ENCODE measurements around the gene CORO2A. TPM values are rescaled to one million over a fixed set of nuclear protein-coding genes. Genes with fewer than 3 reads are reported as not detected.
A peak's percentile ranks its signal among the peaks of the same experiment; 100 is the strongest.

Gene CORO2A
- total and polyA plus RNA-seq, 5 experiments from 2014 or later = 5.2 to 11.7 (median 10.0) TPM

DNA sequence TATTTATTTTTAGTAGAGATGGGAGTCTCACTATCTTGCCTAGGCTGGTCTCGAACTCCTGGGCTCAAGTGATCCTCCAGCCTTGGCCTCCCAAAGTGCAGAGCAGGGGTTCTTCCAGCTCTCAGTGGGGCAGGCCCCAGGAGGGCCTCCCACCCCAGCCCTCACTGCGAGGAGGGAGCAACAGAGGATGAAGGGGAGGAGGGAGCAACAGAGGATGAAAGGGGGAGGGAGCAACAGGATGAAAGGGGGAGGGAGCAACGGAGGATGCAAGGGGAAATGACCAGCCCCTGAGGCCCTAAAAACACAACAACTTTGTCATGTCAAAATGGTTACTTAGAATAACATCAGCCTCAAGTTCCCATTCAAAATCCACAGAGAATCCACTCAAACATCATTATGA, 83.4 kb downstream of the CORO2A start:
- peak in 1 of 2 donors; percentile 3 for ATAC-seq
- H3K36me3 Mint-ChIP-seq = peaks cover 0 to 44% (median 25%) of the 10 kb centered on the region in 3 donors

DNA sequence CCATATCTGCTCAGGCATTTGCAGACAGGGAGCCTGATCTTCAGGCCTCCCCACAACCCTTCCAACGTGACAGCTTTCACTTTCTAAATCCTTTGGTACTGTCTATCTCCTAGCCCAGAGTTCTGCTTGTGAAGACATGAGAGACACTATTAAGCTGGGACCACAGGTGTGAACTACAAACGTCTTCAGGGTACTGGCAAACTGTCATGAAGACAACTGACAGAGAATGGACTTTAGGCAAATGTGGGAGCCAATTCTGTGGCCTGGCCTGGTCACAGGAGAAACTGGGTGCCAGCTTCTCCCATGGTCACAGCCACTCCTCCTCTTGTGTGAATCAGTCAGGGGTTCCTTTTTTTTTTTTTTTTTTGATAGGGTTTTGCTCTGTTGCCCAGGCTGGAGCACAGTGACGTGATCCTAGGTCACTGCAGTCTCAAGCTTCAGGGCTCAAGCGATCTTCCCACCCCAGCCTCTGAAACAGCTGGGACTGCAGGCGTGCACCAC, 83.9 kb downstream of the CORO2A start:
- Mint-ChIP-seq H3K27me3 (no peaks in the 10 kb centered on the region), H3K27ac (peak overlapping the region; percentile 93 to 99 (median 98)), H3K4me1 (peaks cover 34 to 91% (median 78%) of the 10 kb centered on the region in 4 donors), H3K9me3 (no peaks in the 10 kb centered on the region), H3K36me3 (peaks cover 0 to 44% (median 25%) of the 10 kb centered on the region in 3 donors), H3K4me3 (peak overlapping the region; percentile 58 to 84 (median 76))
- POLR2A ChIA-PET = interaction anchor here (0.7 to 4.9 kb wide), 12 partner anchors 10 to 186 kb away, joined by 3 to 82 read pairs (median 4); partner anchors contain the start of genes ANP32B, CORO2A, NANS and TBC1D2
- peak; percentile 90 to 96 for ATAC-seq
- peak in 7 of 10 donors; percentile 13 to 73 (median 53) for DNase-seq

More for the DNA sequence above, 83.4 kb downstream of the CORO2A start:
- Mint-ChIP-seq H3K9me3 (no peaks in the 10 kb centered on the region), H3K27me3 (no peaks in the 10 kb centered on the region), H3K27ac (peak overlapping the region; percentile 93 to 99 (median 98)), H3K4me3 (peak overlapping the region in 8 of 10 donors; percentile 36 to 84 (median 70)), H3K4me1 (peaks cover 30 to 86% (median 76%) of the 10 kb centered on the region in 4 donors)
- DNase-seq = no peak
- POLR2A ChIA-PET = interaction anchor here (1.0 to 4.9 kb wide), 7 partner anchors 12 to 186 kb away, joined by 3 to 82 read pairs (median 7); partner anchors contain the start of genes ANP32B, CORO2A, TBC1D2 and TRIM14

DNA sequence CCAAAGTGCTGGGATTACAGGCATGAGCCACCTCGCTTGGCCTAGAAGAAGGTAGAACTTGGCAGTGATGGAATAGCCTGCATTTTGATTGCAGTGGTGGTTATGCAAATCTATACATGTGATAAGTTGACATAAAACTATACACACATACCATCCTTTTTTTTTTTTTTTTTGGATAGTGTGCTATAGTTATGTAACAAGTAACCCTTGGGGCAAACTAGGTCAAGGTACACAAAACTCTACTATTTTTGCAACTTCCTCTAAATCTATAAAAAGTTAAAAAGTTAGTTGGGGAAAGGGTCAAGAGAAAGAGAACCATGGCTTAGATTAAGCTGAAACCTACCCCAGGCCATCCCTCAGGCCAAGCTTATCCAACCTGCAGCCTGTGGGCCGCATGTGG, 84.5 kb downstream of the CORO2A start:
- Mint-ChIP-seq H3K9me3 (no peaks in the 10 kb centered on the region), H3K27ac (peak overlapping the region; percentile 93 to 99 (median 98))

DNA sequence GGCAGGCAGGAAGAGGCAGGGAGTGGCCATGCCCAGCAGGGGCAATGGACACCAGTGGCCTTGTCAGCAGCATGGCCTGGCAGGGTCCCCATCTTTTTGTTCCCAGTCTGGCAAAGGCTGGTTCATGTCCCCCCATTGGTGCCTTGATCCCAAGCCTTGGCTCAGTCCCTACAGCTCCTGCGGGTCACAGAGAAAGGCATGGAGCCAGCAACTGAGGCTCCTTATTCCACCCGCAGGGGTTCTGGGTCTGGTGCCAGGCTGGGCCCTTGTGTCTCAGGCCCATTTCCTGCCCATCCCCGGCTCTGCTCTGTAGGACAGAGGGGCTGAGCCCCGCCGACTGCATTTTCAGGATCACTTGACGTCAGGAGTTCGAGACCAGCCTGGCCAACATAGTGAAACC, 87.4 kb downstream of the CORO2A start:
- Mint-ChIP-seq H3K27ac (peak overlapping the region; percentile 92 to 99 (median 97)), H3K9me3 (no peaks in the 10 kb centered on the region), H3K4me1 (peaks cover 35 to 96% (median 91%) of the 10 kb centered on the region in 4 donors), H3K4me3 (peak overlapping the region in 5 of 10 donors; percentile 61 to 78 (median 74)), H3K27me3 (no peaks in the 10 kb centered on the region), H3K36me3 (peaks cover 0 to 34% (median 14%) of the 10 kb centered on the region in 3 donors)
- no peak for DNase-seq
- POLR2A ChIA-PET = interaction anchor here (0.5 to 11.9 kb wide), 5 partner anchors 14 to 1800 kb away, joined by 3 to 238 read pairs (median 4); partner anchors contain the start of genes TBC1D2, TRIM14 and TRMO
- no peak for ATAC-seq

More for the DNA sequence above, 84.5 kb downstream of the CORO2A start:
- no peaks in the 10 kb centered on the region for H3K27me3 Mint-ChIP-seq
- peaks cover 0 to 44% (median 25%) of the 10 kb centered on the region in 3 donors for H3K36me3 Mint-ChIP-seq
- POLR2A ChIA-PET = interaction anchor here (0.7 to 4.9 kb wide), 9 partner anchors 8 to 185 kb away, joined by 3 to 82 read pairs (median 5); partner anchors contain the start of genes NANS, TBC1D2, TRIM14 and TRMO
- ATAC-seq (peak; percentile 6 to 38), DNase-seq (peak in 1 of 10 donors; percentile 22)
- peaks cover 34 to 90% (median 80%) of the 10 kb centered on the region in 4 donors for H3K4me1 Mint-ChIP-seq
- peak overlapping the region in 9 of 10 donors; percentile 58 to 84 (median 78) for H3K4me3 Mint-ChIP-seq

DNA sequence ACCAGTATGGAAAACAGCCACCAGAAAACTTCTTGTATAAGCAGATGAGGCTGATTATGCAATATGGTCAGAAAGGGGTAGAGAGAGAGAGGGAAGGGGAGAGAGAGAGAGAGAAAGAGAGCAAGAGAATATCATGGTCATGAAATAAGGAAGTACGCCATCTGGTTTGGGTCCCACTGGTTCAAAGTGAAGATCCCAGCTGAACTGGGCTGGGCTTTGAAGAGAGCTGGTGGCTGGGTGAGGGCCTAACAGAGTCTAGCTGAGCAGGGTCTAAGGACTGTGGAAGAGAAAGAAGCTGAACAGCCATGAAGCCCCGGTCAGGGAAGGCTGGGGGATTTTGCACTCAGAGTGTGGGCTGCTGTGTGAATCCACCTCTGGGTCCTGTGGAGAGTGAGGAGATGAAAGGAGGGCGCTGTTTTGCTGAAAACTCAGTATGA, 88.0 kb downstream of the CORO2A start:
- Mint-ChIP-seq H3K9me3 (no peaks in the 10 kb centered on the region), H3K36me3 (peaks cover 0 to 34% (median 12%) of the 10 kb centered on the region in 3 donors), H3K4me3 (peak overlapping the region; percentile 16 to 79 (median 74)), H3K27me3 (no peaks in the 10 kb centered on the region), H3K27ac (peak overlapping the region; percentile 92 to 99 (median 97)), H3K4me1 (peaks cover 36 to 96% (median 91%) of the 10 kb centered on the region in 4 donors)
- ATAC-seq (no peak), DNase-seq (peak in 1 of 10 donors; percentile 17)
- POLR2A ChIA-PET = interaction anchor here (0.5 to 11.9 kb wide), 6 partner anchors 10 to 1800 kb away, joined by 3 to 238 read pairs (median 13); partner anchors contain the start of genes CORO2A, TBC1D2 and TRIM14

DNA sequence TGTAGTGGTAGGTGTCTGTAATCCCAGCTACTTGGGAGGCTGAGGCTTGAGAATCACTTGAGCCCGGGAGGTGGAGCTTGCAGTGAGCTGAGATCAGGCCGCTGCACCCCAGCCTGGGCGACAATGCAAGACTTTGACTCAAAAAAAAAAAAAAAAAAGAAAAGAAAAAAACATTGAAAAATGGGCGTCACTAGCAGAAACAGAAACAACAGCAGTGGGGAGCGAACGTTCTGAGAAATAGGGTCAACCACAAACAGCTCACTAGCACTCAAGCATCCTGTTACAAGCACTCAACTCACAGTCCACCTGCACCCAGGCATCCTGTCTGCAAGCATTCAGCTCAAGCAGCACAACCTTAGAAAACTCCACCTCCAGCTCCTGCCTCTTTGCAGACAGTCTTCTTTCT, 90.6 kb downstream of the CORO2A start:
- peak; percentile 59 to 94 (median 80) for DNase-seq
- Mint-ChIP-seq H3K36me3 (peaks cover 0 to 40% (median 25%) of the 10 kb centered on the region in 3 donors), H3K27ac (peak overlapping the region; percentile 88 to 99 (median 96)), H3K27me3 (no peaks in the 10 kb centered on the region), H3K4me3 (peak overlapping the region; percentile 60 to 86 (median 74)), H3K9me3 (no peaks in the 10 kb centered on the region), H3K4me1 (peaks cover 38 to 93% (median 84%) of the 10 kb centered on the region in 4 donors)
- peak; percentile 96 to 98 for ATAC-seq
- POLR2A ChIA-PET = interaction anchor here (0.6 to 11.9 kb wide), 22 partner anchors 8 to 1088 kb away, joined by 3 to 238 read pairs (median 4); partner anchors contain the start of genes ANP32B, CORO2A, NANS and TBC1D2

DNA sequence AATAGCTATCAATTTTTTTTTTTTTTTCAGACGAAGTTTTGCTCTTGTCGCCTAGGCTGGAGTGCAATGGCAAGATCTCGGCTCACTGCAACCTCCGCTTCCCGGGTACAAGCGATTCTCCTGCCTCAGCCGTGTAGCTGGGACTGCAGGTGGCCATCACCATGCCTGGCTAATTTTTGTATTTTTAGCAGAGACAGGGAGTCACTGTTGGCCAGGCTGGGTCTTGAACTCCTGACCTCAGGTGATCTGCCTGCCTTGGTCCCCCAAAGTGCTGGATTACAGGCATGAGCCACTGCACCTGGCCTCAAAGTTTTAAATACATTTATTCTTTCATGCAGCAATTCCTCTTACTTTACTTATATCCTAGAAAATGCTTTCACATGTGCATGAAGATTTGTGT, 91.0 kb downstream of the CORO2A start:
- Mint-ChIP-seq H3K4me3 (peak overlapping the region; percentile 39 to 80 (median 72)), H3K9me3 (no peaks in the 10 kb centered on the region), H3K27ac (peak overlapping the region; percentile 88 to 99 (median 96)), H3K36me3 (peaks cover 0 to 42% (median 30%) of the 10 kb centered on the region in 3 donors), H3K27me3 (no peaks in the 10 kb centered on the region), H3K4me1 (peaks cover 38 to 93% (median 84%) of the 10 kb centered on the region in 4 donors)
- ATAC-seq (no peak), DNase-seq (no peak)
- POLR2A ChIA-PET = interaction anchor here (0.6 to 11.9 kb wide), 18 partner anchors 10 to 1088 kb away, joined by 3 to 238 read pairs (median 4); partner anchors contain the start of genes ANP32B, CORO2A, NANS and TBC1D2

DNA sequence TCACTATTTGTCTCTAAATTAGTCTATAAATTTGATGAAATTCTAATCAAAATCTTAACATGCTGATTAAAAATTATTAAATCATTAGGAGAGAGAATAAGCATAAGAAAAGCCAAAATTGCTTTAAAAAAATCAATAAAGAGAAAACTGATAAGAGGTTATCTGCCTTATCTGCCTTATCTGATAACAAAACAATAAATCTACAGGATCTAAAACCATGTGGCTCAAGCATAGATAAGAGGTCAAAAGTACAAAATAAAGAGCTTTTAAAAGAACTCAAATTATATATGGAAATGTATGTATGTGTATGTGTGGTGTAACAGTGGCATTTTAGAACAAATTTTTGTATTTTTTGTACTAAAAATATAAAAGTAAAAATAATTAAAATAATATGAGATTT, 92.0 kb downstream of the CORO2A start:
- ATAC-seq = no peak
- no peak for DNase-seq
- peak overlapping the region; percentile 88 to 99 (median 96) for H3K27ac Mint-ChIP-seq
- H3K4me3 Mint-ChIP-seq = peak overlapping the region in 7 of 10 donors; percentile 60 to 78 (median 69)
- peaks cover 33 to 92% (median 80%) of the 10 kb centered on the region in 4 donors for H3K4me1 Mint-ChIP-seq
- H3K27me3 Mint-ChIP-seq = no peaks in the 10 kb centered on the region
- peaks cover 0 to 43% (median 31%) of the 10 kb centered on the region in 3 donors for H3K36me3 Mint-ChIP-seq
- H3K9me3 Mint-ChIP-seq = no peaks in the 10 kb centered on the region
- POLR2A ChIA-PET = interaction anchor here (0.6 to 11.9 kb wide), 5 partner anchors 19 to 658 kb away, joined by 3 to 238 read pairs (median 26); partner anchors contain the start of genes TBC1D2, TRIM14 and TRMO

DNA sequence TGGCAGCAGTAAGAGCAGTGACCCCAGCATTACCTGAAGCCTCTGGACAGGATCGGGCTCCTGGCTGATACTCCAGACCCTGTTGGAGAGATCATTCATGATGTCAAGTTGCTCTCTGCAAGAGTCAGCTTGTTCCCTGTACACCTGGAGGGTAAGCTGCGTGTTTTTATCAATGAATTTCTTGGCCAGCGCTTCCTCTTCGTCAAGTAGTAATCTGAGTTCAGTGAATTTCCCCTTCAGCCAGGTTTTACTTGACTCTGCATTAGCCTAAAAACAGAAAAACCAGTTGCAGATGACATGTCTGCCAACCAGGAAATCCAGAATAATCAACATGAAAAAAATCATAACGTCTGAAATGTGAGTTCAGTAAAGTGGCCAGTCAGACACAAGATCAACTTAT, 92.5 kb downstream of the CORO2A start:
- no peak for ATAC-seq
- peak overlapping the region in 9 of 10 donors; percentile 54 to 78 (median 68) for H3K4me3 Mint-ChIP-seq
- peaks cover 33 to 89% (median 76%) of the 10 kb centered on the region in 4 donors for H3K4me1 Mint-ChIP-seq
- H3K36me3 Mint-ChIP-seq = peaks cover 0 to 48% (median 34%) of the 10 kb centered on the region in 3 donors
- peak in 1 of 10 donors; percentile 18 for DNase-seq
- peak overlapping the region; percentile 88 to 99 (median 96) for H3K27ac Mint-ChIP-seq
- no peaks in the 10 kb centered on the region for H3K9me3 Mint-ChIP-seq
- POLR2A ChIA-PET = interaction anchor here (0.9 to 11.9 kb wide), 4 partner anchors 19 to 178 kb away, joined by 3 to 238 read pairs (median 48); partner anchors contain the start of genes TBC1D2, TRIM14 and TRMO
- H3K27me3 Mint-ChIP-seq = no peaks in the 10 kb centered on the region

DNA sequence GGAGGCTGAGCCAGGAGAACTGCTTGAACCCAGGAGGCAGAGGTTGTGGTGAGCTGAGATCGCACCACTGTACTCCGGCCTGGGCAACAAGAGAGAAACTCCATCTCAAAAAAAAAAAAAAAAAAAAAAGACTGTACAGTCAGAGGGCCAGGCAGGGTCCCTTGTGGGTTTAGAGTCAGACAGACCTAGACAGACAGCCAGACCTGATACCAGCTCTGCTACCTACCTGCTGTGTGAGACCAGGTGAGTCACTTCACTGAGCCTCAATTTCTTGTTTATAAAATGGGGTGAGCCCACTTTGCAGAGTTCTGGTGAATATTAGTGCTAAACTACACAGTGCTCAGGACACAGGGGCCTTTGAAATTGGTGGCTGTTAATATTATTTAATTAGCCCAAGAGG, 93.1 kb downstream of the CORO2A start:
- no peaks in the 10 kb centered on the region for H3K27me3 Mint-ChIP-seq
- peak overlapping the region; percentile 88 to 99 (median 96) for H3K27ac Mint-ChIP-seq
- DNase-seq (no peak), ATAC-seq (no peak)
- POLR2A ChIA-PET = interaction anchor here (11.9 kb wide), 1 partner anchor 20 kb away, joined by 238 read pairs; the partner anchor contains the start of gene TRIM14
- H3K4me3 Mint-ChIP-seq = peak overlapping the region in 5 of 10 donors; percentile 60 to 74 (median 69)
- H3K36me3 Mint-ChIP-seq = peaks cover 0 to 49% (median 37%) of the 10 kb centered on the region in 3 donors
- H3K4me1 Mint-ChIP-seq = peaks cover 30 to 89% (median 75%) of the 10 kb centered on the region in 4 donors
- H3K9me3 Mint-ChIP-seq = no peaks in the 10 kb centered on the region

DNA sequence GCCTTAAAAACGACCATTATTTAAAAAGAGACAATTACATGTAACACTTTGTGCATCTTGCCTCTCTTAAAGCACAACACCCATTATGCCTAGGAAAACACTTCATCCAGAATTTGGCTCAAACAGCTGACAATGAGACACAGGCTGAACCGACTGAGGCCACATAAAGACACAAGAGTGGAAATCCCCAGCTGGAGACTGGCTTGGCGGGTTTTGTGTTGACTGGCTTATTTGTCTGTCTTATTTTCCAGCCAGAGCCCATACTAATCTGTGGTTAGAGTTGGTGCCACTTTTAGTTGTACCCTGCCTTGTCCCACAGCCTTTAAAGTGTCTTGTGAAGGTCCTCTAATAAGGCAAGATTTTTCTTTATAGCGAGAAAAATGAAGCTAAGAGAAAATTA, 94.6 kb downstream of the CORO2A start:
- DNase-seq = peak in 1 of 10 donors; percentile 24
- Mint-ChIP-seq H3K4me3 (peak overlapping the region in 3 of 10 donors; percentile 18 to 36 (median 19)), H3K9me3 (no peaks in the 10 kb centered on the region), H3K27me3 (no peaks in the 10 kb centered on the region), H3K36me3 (peaks cover 0 to 52% (median 40%) of the 10 kb centered on the region in 3 donors), H3K4me1 (peaks cover 33 to 89% (median 74%) of the 10 kb centered on the region in 4 donors), H3K27ac (peak overlapping the region; percentile 51 to 99 (median 80))
- POLR2A ChIA-PET = interaction anchor here (0.8 to 11.9 kb wide), 5 partner anchors 10 to 158 kb away, joined by 3 to 238 read pairs (median 5); partner anchors contain the start of genes TBC1D2 and TRIM14
- ATAC-seq = no peak

DNA sequence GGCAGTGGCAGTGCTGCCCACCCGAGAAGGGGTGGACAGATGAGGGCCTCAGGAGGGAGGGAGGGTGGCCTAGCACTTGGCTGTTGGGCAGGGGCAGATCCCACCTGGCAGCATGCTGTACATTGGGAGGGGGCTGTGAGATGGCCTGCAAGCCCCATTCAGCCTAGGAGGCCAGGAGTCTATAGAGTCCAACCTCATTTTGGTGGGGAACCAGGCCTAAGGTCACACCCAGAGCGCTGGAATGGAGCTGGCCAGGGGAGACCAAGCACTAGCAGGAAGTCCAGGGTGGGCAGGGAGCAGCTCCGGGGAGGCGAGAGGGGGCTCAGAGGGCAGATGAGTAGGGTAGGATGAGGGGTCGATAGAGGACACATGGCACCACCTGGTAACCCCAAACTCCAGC, 96.3 kb downstream of the CORO2A start:
- peak overlapping the region; percentile 14 to 99 (median 80) for H3K27ac Mint-ChIP-seq
- H3K36me3 Mint-ChIP-seq = peaks cover 0 to 65% (median 42%) of the 10 kb centered on the region in 3 donors
- ATAC-seq = no peak
- peak overlapping the region in 1 of 10 donors; percentile 29 for H3K4me3 Mint-ChIP-seq
- H3K4me1 Mint-ChIP-seq = peaks cover 33 to 84% (median 62%) of the 10 kb centered on the region in 4 donors
- no peaks in the 10 kb centered on the region for H3K27me3 Mint-ChIP-seq
- DNase-seq = no peak
- no peaks in the 10 kb centered on the region for H3K9me3 Mint-ChIP-seq
- POLR2A ChIA-PET = interaction anchor here (11.9 kb wide), 1 partner anchor 23 kb away, joined by 238 read pairs; the partner anchor contains the start of gene TRIM14

Measured in naive thymus-derived CD8-positive, alpha-beta T cell (primary cell).